HG02759 (cell line): ENCODE results near the gene SPO11.

Experiments
- ATAC-seq: cut with Tn5 transposase; IDR thresholded peaks from one replicate; pipeline ENCODE4 v1.9.1; 2021; ENCODE audit warnings: mild to moderate bottlenecking, moderate library complexity; ENCODE audit not compliant: unreplicated experiment

The SPO11 gene

DNA sequence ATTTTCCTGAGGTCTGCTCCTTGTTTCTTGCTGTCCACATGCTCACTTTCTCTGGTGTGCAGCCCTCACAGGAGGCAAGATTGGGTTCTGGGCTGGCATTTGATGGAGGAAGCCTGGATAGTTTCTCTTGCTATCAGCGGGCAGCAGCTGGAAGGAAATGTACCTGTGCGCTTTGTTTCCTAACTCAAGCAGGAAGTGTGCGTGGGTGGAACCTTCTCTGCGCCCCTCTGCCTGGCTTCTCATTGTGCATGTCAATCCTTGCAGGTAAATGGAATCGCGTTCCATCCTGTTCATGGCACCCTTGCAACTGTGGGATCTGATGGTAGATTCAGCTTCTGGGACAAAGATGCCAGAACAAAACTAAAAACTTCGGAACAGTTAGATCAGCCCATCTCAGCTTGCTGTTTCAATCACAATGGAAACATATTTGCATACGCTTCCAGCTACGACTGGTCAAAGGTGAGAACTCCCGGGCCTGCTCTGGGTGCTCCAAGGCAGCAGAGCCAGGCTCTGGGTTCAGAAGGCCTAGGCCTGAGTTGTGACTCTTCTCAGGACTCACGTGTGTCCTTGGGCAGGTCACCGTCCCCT is 44.8 kb downstream of the SPO11 start:
- no peak for ATAC-seq

DNA sequence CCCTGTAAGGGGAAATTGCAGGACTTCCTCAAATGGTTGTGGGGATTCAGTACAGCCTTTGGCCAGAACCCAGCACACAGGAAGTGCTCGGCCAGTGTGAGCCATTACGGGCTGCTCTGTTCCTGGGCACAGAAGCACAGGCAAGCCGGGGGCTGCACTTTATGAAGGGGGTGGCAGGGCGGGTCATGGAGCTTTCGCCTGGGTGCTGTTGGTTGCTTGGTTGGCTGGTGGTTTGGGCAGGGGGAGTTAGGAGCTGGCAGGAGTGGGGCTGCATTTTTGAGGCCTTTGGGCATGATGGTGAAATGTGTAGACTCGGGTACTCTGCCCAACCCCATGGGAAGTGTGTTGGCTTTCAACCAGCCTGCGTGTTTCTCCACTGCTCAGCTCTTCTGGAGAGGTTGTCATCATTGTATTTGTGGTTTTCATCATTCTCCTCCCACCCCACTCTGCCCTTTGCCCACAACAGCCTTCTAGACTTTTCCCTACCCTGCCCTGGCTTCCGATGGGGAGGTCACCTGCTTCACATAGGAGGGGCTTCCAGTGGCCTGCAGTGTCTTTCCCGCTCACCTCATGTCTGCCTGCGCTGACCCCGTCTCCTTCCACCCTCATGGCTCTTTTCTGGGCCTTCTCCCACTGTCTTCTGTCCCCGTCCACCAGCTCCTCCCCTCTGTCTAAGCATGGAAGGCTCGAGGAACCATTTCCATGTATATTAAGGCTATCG is 45.5 kb downstream of the SPO11 start:
- no peak for ATAC-seq

GRCh38 chr20:57375652-57376230 is 46.1 kb downstream of the SPO11 start:
- ATAC-seq = no peak

DNA sequence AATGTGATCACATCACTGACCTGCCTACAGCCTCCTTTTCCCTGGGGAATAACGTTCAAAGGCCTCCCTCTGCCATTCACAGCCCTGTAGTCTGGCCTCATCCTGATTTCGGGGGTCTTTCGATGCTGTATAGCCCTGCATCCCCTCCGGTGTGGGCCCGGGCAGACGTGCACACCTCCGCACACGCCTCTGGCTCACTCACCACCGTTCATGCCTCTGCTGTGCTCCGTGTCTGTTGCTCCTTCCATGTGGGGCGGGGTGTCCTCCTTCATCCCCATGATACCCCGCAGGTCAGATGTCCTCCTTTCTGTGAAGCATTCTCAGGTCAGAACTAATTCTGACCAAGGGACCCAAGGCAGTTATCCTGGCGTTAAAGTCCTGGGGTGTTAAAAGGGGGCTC is 47.7 kb downstream of the SPO11 start:
- no peak for ATAC-seq

- no peak for ATAC-seq
These were observed 48.5 kb downstream of the SPO11 start for GRCh38 chr20:57378107-57378506.

DNA sequence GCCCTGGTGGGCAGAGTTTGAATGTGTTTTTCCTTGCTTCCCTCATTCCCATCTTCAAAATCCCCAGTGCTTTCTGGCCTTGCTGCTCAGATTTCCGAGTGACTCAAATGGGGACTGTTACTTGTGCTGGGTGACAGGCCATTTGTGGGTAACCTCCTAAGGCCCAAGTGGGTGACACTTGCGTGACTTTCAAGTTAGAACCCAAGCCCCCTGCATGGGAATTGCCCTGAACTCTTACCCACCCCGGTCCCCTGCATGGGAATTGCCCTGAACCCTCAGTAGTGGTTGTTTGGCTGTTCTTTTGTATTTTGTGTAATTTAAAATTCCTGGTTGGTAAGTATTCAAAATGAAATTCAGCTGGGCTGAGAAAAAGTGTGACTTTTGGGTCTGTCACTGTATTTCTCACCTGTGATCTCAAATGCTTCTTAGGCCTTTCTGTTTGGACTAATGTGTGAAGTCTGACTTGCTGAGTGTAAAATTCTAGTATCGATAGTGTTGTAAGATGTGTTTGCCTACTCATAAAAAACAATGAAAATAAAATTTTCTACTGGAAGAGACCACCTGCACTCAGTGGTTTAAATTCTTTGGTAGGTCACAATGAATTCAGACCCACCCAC is 49.2 kb downstream of the SPO11 start:
- ATAC-seq = no peak

DNA sequence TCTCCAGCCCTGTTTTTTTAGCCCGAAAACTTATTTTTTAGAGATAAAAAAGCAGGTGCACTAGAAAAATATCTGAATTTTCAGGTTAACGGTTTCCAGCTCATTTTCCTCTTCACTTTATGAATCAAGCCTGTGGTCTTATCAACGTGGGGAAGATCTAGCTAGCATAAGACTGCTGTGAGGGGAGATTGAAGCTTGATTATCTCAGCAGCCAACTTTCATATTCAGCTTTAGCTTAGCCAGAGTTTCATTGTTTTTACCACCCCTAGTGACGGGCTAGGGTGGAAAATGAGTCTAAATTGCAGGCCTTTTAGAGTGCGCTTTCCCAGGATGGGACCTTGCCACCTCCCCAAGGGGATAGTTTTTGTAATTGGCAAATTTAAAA is 49.7 kb downstream of the SPO11 start:
- no peak for ATAC-seq

- no peak for ATAC-seq
These were observed 50.6 kb downstream of the SPO11 start for GRCh38 chr20:57380081-57380750.

GRCh38 chr20:57381596-57382503 is 52.2 kb downstream of the SPO11 start:
- no peak for ATAC-seq

DNA sequence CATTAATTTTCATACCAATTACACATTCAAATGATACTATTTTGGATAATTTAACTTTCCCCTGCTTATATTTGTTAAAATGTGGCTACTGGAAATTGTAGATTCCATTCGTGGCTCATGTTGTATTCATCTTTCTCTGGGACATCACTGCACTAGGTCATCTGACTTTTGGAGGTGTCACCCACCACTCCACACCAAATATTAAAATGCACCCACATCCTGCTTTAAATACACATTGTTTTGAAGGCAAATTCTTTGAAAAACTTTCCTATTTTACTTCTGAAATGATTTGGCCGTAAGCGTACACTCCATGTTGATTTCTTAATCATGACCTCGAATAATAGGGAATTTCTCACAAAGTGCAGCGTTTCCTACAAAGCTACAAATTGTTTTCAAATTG is 52.9 kb downstream of the SPO11 start:
- ATAC-seq = no peak

DNA sequence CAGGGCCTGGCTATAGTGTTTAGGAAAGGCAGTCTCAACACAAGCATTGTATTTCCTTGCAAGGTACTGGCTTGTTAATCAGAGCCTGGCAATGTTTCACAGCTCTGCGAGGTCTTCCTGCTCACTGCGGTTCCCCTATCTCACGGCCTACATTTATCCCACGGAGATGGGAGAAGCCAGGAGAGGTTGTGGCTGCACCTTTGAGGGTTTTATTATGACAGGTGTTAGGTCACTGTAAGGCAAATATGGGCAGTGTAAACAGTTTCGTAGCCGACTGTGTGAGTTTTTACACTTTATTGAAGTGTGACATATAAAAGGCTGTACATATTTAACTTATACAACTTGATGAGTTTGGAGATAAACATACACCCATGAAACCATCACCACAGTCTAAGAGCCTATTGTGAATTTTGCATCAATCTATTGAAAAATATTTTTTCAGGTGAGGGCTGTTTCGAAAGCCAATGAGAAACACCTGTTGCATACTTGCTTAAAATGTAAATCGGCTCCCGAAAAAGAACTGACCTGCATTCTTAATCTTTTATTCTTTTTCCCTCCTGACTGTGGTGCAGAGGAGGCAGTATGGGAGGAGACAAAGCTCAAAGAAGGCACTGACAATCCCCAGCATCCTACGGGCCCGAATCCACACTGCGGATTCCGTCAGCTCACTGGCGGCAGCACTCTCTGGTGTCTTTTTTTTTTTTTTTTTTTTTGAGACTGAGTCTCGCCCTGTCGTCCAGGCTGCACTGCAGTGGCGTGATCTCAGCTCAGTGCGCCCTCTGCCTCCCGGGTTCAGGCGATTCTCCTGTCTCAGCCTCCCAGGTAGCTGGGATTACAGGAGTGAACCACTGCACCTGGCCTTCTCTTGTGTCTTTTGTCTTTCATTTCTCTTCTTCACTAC is 54.1 kb downstream of the SPO11 start:
- ATAC-seq = no peak

- ATAC-seq = no peak
These were observed 54.9 kb downstream of the SPO11 start for GRCh38 chr20:57384486-57384885.

GRCh38 chr20:57384953-57385761 is 55.6 kb downstream of the SPO11 start:
- no peak for ATAC-seq

DNA sequence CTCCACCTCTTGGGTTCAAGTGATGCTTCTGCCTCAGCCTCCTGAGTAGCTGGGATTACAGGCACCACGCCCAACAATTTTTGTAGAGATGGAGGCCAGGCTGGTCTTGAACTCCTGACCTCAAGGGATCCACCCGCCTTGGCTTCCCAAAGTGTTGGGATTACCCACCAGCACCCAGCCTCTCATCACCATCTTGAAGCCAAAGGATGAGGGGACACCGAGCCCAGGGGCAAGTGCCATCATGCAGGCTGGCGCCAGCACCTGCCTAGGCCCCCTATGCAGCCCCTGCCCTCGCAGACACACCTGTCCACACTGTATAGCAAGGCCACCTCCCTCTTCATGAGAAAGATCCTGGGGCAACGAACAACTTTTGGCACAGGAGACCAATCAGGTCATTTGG is 56.3 kb downstream of the SPO11 start:
- ATAC-seq = no peak

- no peak for ATAC-seq
These were observed 57.2 kb downstream of the SPO11 start for GRCh38 chr20:57386762-57387161.

- no peak for ATAC-seq
These were observed 57.9 kb downstream of the SPO11 start for GRCh38 chr20:57387463-57387862.

DNA sequence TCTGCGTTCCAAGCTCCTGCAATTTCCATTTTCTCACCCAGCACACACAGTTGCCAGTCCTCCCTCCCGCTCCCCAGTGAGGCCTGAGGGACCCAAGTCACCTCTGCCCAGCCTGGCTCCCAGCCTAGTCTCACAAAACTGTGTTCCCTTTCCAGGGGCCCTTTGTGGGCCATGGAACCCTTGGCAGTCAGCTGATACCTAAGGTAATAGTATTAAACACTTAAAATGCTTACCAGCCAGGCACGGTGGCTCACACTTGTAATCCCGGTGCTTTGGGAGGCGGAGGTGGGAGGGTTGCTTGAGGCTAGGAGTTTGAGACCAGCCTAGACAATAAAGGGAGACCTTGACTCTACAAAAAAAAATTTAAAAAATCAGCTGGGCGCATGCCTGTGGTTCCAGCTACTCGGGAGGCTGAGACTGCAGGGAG is 58.4 kb downstream of the SPO11 start:
- no peak for ATAC-seq

DNA sequence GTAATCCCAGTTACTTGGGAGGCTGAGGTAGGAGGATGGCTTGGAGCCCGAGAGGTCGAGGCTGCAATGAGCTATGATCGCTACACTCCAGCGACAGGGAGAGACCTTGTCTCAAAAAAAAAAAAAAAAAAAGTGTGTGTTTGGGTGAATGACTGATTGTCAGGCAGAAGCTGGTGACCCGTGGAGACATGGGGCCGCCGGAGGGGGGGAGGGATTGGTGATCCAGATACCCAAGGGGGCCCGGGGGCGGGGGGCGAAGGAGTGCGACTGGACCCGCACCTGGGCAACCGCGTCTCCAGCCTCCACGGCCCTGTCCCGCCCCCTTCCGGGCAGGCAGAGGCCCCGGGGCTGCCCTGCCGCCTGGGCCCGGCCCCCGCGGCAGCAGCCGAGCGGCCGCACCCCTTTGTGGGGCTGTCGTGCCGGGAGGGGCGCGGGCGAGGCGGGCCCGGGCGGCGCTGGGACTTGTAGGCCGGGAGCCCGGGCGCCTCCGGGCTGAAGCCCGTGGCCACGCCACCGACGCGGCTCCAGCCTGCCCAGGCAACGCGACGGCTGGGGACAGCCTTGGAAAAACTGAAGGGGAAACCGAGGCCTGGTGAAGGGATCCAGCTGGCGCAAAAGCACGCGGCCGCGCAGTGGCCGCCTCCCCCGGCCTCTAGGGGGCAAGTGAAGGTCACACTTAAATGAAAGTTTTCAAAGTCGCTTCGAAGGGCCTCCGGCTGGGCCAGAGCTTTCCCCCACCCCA is 59.5 kb downstream of the SPO11 start:
- ATAC-seq = peak; percentile 30
